Measurements from ENCODE around the gene DDX20. TPM values are rescaled to one million over a fixed set of nuclear protein-coding genes. Genes with fewer than 3 reads are reported as not detected.

The DDX20 gene
- total and polyA plus RNA-seq, 2 experiments from 2014 or later, result 11.5 to 24.2 TPM

GRCh38 chr1:111813440-111814304, 58.0 kb downstream of the DDX20 start:
- Histone ChIP-seq H3K9me3 (ENCODE audit: low read depth) (no peaks in the 10 kb centered on the region), H4K20me1 (ENCODE audit: insufficient read depth) (no peaks in the 10 kb centered on the region), H3K9me2 (ENCODE audit: insufficient read depth) (no peaks in the 10 kb centered on the region), H3K4me1 (ENCODE audit: insufficient read depth) (no peaks in the 10 kb centered on the region), H3K9ac (no peak overlapping the region), H2AFZ (no peak overlapping the region), H3K4me3 (no peak overlapping the region), H3F3A (ENCODE audit: insufficient read depth) (no peaks in the 10 kb centered on the region), H3K79me2 (ENCODE audit: insufficient read depth) (no peaks in the 10 kb centered on the region), H3K27me3 (replicated peaks; ENCODE audit: insufficient read depth) (peaks cover 3% of the 10 kb centered on the region; the same call in 1 of the 2 replicates), H3K27ac (no peak overlapping the region), H3K36me3 (ENCODE audit: low read depth) (no peaks in the 10 kb centered on the region), H3K4me2 (ENCODE audit: unreplicated experiment) (no peak overlapping the region)
- in situ Hi-C loops (cut with MboI), result no loop called here
- TF ChIP-seq EZH2 (IDR thresholded peaks at IDR 0.05; ENCODE audit: insufficient read depth, poor library complexity, severe bottlenecking) (no peak), EZH2phosphoT487 (IDR thresholded peaks at IDR 0.05; ENCODE audit: insufficient read depth, low read depth) (no peak)
- DNase-seq, result no peak
- WGBS, 2 experiments (ENCODE audit: low coverage in 1 of 2, low lambda C conversion rate in 2 of 2, missing lambda C conversion rate in 2 of 2), result 48 to 53% methylated on average over 16 of the region's 16 CpGs

GRCh38 chr1:111814305-111814628, 58.6 kb downstream of the DDX20 start:
- Histone ChIP-seq H3K27me3 (replicated peaks; ENCODE audit: insufficient read depth) (peaks cover 3% of the 10 kb centered on the region; the same call in 1 of the 2 replicates), H3K9me3 (ENCODE audit: low read depth) (no peaks in the 10 kb centered on the region), H3K4me1 (ENCODE audit: insufficient read depth) (no peaks in the 10 kb centered on the region), H3K4me3 (no peak overlapping the region), H3F3A (ENCODE audit: insufficient read depth) (no peaks in the 10 kb centered on the region), H3K27ac (no peak overlapping the region), H3K4me2 (ENCODE audit: unreplicated experiment) (no peak overlapping the region), H2AFZ (no peak overlapping the region), H3K36me3 (ENCODE audit: low read depth) (no peaks in the 10 kb centered on the region), H3K9me2 (ENCODE audit: insufficient read depth) (no peaks in the 10 kb centered on the region), H4K20me1 (ENCODE audit: insufficient read depth) (no peaks in the 10 kb centered on the region), H3K9ac (no peak overlapping the region), H3K79me2 (ENCODE audit: insufficient read depth) (no peaks in the 10 kb centered on the region)
- in situ Hi-C loops (cut with MboI), result no loop called here
- 81 to 82% methylated on average over 9 of the region's 9 CpGs for WGBS, 2 experiments (ENCODE audit: low coverage in 1 of 2, low lambda C conversion rate in 2 of 2, missing lambda C conversion rate in 2 of 2)
- no peak for TF ChIP-seq EZH2phosphoT487 (IDR thresholded peaks at IDR 0.05; ENCODE audit: insufficient read depth, low read depth)
- no peak for TF ChIP-seq EZH2 (IDR thresholded peaks at IDR 0.05; ENCODE audit: insufficient read depth, poor library complexity, severe bottlenecking)
- no peak for DNase-seq

- no peaks in the 10 kb centered on the region for H3K36me3 ChIP-seq (ENCODE audit: low read depth)
- TF ChIP-seq EZH2 (IDR thresholded peaks at IDR 0.05; ENCODE audit: insufficient read depth, poor library complexity, severe bottlenecking) (no peak), EZH2phosphoT487 (IDR thresholded peaks at IDR 0.05; ENCODE audit: insufficient read depth, low read depth) (no peak)
- no peaks in the 10 kb centered on the region for H3K79me2 ChIP-seq (ENCODE audit: insufficient read depth)
- 56 to 61% methylated on average over 3 of the region's 3 CpGs for WGBS, 2 experiments (ENCODE audit: low coverage in 1 of 2, low lambda C conversion rate in 2 of 2, missing lambda C conversion rate in 2 of 2)
- no peak overlapping the region for H3K27ac ChIP-seq
- in situ Hi-C loops (cut with MboI), result no loop called here
- no peak overlapping the region for H3K4me3 ChIP-seq
- DNase-seq, result no peak
- H3F3A ChIP-seq (ENCODE audit: insufficient read depth), result no peaks in the 10 kb centered on the region
- no peak overlapping the region for H3K9ac ChIP-seq
- H4K20me1 ChIP-seq (ENCODE audit: insufficient read depth), result no peaks in the 10 kb centered on the region
- H3K9me2 ChIP-seq (ENCODE audit: insufficient read depth), result no peaks in the 10 kb centered on the region
- no peak overlapping the region for H3K4me2 ChIP-seq (ENCODE audit: unreplicated experiment)
- H3K4me1 ChIP-seq (ENCODE audit: insufficient read depth), result no peaks in the 10 kb centered on the region
- no peaks in the 10 kb centered on the region for H3K9me3 ChIP-seq (ENCODE audit: low read depth)
- peaks cover 3% of the 10 kb centered on the region; the same call in 1 of the 2 replicates for H3K27me3 ChIP-seq (replicated peaks; ENCODE audit: insufficient read depth)
- H2AFZ ChIP-seq, result no peak overlapping the region
These were observed 58.9 kb downstream of the DDX20 start for GRCh38 chr1:111814642-111815041.

Small RNAs within 50 kb of the gene (small RNA-seq; reads per million reads assigned to genes)
- not detected for gene INKA2 (ENCODE audit: low read depth, low replicate concordance)

Other genes with a start within 250 kb of the DDX20 start
- gene RAP1A, start 136.1 kb upstream of the DDX20 start, total RNA-seq (2014; rRNA removed; shearing (Covaris generic)), result 29.5 and 37.6 TPM in 2 replicates
- gene RAP1A, start 136.1 kb upstream of the DDX20 start, polyA plus RNA-seq (2016; fragmentation: Nextera tagmentation; extraction: Ambion mirVana), result 40.0 and 43.1 TPM in 2 replicates
- 0.63 and 1.3 TPM in 2 replicates for gene INKA2, start 16.5 kb upstream of the DDX20 start, total RNA-seq (2014; rRNA removed; shearing (Covaris generic))
- gene INKA2, start 16.5 kb upstream of the DDX20 start, polyA plus RNA-seq (2016; fragmentation: Nextera tagmentation; extraction: Ambion mirVana), result 1.2 and 1.3 TPM in 2 replicates
- gene KCND3, start 233.8 kb downstream of the DDX20 start, total RNA-seq (2014; rRNA removed; shearing (Covaris generic)), result 0.13 and 0.22 TPM in 2 replicates
- gene KCND3, start 233.8 kb downstream of the DDX20 start, polyA plus RNA-seq (2016; fragmentation: Nextera tagmentation; extraction: Ambion mirVana), result 0.04 and 0.08 TPM in 2 replicates